ENCODE measurements around the gene MOB2.

The MOB2 gene, protein sequence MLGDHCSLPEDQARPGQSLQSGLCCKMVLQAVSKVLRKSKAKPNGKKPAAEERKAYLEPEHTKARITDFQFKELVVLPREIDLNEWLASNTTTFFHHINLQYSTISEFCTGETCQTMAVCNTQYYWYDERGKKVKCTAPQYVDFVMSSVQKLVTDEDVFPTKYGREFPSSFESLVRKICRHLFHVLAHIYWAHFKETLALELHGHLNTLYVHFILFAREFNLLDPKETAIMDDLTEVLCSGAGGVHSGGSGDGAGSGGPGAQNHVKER

GRCh38 chr11:1486054-1486825, at the start of gene MOB2:
MOB2 (minus strand) TSS chr11:1486779; CDS start chr11:1486556, 223 bp downstream.
- no peak for DNase-seq

- no peak for DNase-seq
Observed at GRCh38 chr11:1534682-1535081, 48.1 kb upstream of the MOB2 start.

GRCh38 chr11:1534171-1534570, 47.6 kb upstream of the MOB2 start:
- DNase-seq, result no peak

GRCh38 chr11:1533342-1533725, 46.8 kb upstream of the MOB2 start:
- no peak for DNase-seq

GRCh38 chr11:1532606-1533341, 46.2 kb upstream of the MOB2 start:
- DNase-seq, result no peak

GRCh38 chr11:1532014-1532586, 45.5 kb upstream of the MOB2 start:
- no peak for DNase-seq

DNA sequence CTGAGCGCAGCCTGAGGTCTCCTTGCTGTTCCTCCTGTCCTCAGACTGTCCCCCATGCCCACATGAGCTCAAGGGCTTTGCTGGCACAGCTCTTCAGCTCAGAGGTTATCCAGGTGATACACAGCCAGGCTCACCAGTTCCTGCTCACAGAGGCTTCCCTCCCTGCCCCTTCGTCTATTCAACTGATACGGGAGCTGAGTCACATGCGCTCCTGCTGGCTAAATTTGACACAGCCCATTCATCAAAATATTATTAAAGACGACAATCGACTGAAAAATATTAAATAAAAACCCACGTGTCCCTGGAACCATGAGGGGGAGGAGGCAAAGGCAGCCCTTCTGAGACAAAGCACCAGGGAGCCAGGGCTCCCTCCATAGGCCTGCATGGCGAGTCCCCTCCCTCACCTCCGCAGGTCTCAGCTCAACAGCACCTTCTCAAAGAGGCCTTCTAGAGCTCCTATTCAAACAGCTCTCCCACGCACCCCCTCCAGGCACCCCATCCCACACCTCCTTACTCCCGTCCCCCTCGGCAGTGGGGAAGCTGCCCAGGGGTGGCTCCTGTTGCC, 45.0 kb upstream of the MOB2 start:
- no peak for DNase-seq

DNA sequence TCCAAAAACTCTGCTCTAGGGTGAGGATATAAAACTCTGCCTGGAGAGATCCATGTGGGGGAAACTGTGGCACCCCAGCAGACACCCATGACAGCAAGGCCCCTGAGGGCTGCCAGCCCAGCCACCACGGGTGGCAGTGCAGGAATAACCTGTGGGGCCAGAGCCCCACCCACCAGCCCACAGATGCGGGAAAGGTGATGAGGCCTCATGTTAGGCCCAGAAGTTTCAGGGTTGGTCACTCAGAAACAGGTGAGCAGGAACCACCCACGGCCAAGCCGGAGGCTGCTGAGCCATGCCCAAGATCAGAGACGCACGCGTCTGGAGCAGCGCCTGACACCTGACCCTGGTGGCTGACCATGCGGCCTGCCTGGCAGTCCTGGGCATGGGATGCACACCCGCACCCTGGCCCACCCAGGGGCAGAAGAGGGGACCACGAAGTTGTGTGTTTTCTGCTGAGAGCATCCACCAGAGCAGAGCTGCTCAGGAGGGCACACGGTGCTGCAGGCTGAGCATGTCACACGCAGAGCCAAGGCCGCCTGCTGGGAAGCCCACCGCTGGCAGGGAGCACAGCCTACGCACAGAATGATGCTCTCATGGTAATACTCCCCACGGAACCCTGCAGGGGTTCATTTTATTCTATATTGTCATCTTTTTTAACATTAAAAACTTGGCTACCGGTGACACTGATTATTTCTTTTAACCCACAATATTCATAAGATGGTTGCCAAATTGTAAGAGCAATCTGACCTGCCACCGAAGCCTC, 44.3 kb upstream of the MOB2 start:
- DNase-seq, result no peak

DNA sequence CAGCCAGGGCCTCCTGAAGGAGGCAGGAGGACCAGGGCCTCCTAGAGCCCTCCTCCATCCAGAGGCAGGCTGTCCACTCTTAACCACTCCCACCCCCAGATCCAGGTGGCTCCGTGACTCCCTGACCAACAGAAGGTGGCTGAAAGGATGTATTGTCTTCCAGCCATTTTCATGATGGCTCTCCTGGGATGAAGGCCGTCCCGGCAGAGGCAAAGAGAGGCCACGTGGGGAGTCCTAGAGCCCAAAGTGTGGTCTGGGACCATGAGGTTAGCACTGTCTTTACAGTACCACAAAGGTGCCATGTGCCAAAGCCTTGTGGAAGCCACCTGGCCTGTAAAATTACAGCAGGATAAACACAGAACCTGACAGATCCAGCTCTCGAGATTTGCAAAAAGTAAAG, 43.2 kb upstream of the MOB2 start:
- no peak for DNase-seq

DNA sequence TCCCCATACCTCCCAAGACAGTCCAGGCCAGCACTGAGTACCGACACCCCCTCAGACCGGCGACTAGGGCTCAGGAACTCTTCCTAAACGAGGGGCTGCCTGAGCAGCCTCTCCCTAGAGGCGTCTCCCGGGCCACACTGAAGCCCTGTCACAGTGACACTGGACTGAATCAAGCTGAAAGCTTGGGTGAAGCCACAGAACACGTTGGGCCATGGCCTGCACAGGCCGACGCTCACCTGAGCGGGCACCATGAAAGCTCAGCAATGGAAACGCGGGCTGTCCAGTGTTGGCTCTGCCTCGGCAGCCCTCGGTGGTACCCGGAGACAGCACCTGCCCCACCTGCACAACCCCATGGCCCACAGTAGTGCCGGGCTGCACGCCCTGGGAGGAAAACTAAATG, 42.7 kb upstream of the MOB2 start:
- no peak for DNase-seq

- no peak for DNase-seq
Observed at GRCh38 chr11:1528710-1529109, 42.1 kb upstream of the MOB2 start.

DNA sequence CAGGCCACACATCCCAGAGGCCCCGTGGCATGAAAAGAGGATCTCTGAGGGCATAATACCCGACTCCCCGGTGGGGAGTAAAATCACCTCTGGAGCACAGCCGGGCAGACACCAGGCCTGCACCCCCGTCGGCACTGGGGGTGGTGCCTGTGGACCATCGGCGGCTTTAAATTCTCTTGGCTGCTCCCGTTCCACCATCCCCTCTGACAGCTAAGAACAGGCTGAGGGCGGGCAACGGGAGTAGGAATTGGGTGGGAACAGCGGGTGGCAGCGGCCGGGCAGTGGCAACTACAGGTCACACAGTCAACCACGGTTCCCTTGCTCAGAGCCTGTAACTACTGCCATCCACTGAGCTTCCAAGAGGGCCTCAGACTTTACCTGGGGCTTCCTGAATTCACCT, 40.2 kb upstream of the MOB2 start:
- DNase-seq, result no peak

GRCh38 chr11:1523779-1524178, 37.2 kb upstream of the MOB2 start:
- DNase-seq, result no peak

- no peak for DNase-seq
Observed at GRCh38 chr11:1523077-1523476, 36.5 kb upstream of the MOB2 start.

DNA sequence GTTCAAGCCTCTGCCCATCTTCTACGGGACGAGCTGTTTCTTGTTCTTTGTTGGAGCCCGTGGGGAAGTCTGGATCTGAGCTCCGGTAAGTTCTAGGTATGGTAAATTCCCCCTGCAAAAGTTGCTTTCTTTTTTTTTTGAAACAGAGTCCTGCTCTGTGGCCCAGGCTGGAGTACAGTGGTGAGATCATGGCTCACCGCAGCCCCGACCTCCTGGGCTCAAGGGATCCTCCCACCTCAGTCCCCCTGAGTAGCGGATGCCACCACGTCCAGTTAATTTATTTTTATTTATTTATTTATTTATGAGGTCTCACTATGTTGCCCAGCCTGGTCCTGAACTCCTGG, 35.5 kb upstream of the MOB2 start:
- DNase-seq, result no peak

GRCh38 chr11:1521382-1522080, 35.0 kb upstream of the MOB2 start:
- DNase-seq, result no peak

DNA sequence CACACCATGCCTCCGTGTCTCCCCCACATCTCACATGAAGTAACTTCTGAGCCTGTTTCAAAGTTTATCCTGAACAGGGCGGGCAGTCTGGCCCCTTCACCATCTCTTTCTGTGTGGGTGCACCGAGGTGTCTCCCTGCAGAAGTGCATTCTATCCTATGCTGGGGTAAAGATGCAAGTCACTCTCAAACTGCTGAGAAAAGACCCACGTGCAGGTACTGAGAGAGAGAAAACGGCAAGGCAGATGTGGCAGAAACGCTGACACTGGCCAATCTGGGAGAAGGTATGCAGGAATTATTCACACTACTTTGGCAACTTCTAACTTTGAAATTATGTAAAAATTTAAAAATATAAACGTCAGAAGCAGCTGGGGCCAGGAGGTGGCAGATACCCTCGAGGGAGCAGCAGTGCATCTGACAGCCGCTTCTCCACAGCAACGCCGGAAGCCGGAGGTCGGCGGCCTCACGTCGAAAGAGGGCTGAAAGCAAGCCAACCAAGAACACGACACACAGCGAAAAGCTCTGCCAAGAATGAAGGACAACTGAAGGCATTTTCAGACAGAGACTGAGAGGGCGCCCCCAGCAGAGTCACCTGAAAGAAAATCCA, 34.2 kb upstream of the MOB2 start:
- DNase-seq, result no peak

- no peak for DNase-seq
Observed at GRCh38 chr11:1520209-1520662, 33.7 kb upstream of the MOB2 start.

GRCh38 chr11:1519028-1520010, 32.7 kb upstream of the MOB2 start:
- DNase-seq, result no peak

- DNase-seq, result no peak
Observed at GRCh38 chr11:1518301-1518700, 31.7 kb upstream of the MOB2 start.
